Pulmonary artery endothelial cell (primary cell): ENCODE measurements around the gene DHCR24. TPM values are rescaled to one million over a fixed set of nuclear protein-coding genes. Genes with fewer than 3 reads are reported as not detected.
"Not testable (repeated sequence)": the region's sequence is repeated elsewhere in the genome, so short reads cannot be mapped to it uniquely, and the experiment has no call there.

Source experiments
- DNase-seq: peaks from one replicate; pipeline ENCODE4 v3.0.0-alpha.2; 2011; ENCODE audit warnings: low read depth, low spot score
- total RNA-seq: library from RNA; depleted of rRNA; stranded (reverse); fragments of >200 nt; gene quantifications from 2 replicates; pipeline ENCODE4 v1.2.3, GENCODE V29; 2014

The DHCR24 gene
- 126 and 212 TPM in 2 replicates for total RNA-seq

DNA sequence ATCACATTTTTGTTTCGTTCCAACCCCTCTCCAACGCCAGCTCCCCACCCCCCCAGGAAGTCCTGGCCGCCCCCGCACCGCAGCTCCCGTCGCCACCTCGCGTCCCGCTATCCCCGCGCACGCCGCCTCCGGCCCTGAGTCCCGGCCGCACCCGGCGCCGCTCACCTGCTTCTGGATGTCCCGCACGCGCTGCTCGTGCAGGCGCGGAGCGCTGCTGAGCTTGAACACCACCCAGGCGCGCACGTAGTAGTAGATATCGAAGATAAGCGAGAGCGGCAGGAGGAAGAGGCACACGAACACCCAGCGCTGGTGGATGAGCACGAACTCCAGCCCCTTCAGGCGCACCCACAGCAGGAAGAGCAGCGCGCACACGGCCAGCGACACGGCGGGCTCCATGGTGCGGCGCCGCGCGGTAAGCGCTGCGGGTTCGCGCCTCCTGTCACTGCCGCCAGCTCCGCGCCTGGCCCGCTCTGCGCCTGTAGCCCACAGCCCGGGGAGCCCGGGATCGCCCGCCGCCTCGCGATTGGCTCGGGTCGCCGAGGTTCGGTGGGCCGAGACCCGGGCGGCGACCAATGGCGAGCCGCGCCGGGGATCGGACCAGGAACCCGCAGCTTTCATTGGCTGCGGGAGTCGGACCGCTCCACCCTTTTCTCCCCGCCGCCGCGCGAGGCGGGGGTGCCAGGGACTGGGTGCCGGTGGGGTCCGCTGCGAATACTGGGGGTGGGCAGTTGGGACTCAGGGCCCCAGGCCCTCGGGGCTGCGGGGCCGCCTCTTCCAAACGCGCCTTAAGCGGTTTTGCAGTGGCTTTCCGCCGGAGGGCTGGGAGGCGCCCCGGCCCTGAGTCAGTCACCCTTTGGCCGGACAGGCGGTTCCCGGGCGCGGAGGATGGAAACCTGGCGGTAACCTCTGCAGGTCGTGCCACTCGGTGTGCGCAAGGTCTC is at the start of gene DHCR24:
Gene DHCR24, minus strand, starts transcription at position 472 of the 941 bp plus-strand sequence. Its CDS starts 76 bp downstream, at position 396.
- peak; percentile 51 for DNase-seq

DNA sequence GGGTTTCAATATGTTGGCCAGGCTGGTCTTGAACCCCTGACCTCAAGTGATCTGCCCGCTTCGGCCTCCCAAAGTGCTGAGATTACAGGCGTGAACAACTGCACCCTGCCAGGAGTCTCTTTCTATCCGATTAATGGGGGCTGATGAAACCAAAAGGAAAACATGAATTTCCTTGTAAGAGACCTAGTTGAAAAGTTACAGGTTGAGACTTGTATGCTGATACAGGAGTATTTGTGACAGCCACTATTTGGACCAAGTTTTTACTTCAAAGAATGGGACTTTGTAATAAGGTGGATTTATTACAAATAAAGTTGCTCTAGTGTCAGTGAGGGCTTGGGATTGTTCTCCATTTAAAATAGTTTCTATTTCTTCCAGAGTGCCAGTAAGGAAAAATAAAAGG is 49.8 kb upstream of the DHCR24 start:
- no peak for DNase-seq

DNA sequence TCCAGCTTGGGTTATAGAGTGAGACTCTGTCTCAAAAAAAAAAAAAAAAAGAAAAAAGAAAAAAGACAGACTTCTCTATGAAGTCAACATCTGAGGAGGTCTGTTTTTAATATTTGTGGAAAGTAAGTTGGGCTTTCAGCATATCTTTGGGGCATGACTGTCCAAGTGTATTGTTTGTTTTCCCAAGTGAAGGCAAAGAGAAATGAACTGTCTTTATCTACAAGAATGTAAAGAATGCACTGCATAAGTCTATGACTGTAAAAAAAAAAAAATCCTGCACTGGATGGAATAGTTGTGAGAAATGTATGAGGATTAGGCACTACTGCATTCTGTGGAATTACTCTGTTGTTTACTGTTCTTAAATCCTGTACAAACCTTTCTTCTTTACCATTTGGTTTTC is 47.9 kb upstream of the DHCR24 start:
- DNase-seq: peak; percentile 35

GRCh38 chr1:54934081-54934480 is 47.1 kb upstream of the DHCR24 start:
- not testable (repeated sequence) for DNase-seq

DNA sequence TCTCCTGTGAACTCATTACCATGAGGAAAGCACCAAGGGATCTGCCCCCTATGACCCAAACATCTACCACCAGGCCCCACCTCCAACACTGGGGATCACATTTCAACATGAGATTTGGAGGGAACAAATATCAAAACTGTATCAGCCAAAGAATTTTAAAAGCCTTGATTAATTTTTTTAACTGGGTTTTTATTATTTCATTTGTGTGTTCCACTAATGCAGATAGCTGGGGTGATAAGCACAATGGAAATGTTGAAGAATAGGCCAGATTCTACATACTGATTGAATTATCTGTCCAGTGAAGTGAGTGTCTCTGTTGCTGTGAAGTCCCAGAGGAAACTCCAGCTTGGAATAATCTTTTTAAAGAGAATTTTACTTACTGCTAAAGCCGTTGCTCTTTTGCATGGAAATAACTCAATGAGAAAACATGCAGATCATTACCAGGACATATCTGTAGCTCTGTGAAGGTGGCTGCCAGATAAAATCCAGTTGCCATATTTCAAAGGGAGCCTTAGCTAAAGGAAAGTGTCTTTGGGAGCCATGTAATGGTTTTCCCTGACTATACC is 44.4 kb upstream of the DHCR24 start:
- DNase-seq: no peak

DNA sequence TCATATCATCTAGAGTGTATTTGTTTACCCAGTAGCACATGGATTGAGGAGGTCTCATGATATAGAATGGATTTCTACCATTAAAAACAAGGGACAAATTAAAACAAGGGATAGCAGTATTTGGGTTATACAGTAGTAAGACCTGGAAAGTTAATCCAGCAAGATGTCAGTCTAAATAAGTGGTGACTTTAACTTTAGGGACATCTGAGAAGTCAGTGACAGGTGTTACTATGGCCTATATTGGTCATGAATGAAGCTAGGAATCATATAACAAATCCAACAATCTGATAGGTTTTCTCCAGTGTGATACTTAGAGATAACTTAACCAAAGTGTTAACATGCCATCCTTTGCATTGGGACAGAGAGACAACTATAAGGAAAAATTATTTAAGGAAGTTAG is 42.7 kb upstream of the DHCR24 start:
- DNase-seq: no peak

DNA sequence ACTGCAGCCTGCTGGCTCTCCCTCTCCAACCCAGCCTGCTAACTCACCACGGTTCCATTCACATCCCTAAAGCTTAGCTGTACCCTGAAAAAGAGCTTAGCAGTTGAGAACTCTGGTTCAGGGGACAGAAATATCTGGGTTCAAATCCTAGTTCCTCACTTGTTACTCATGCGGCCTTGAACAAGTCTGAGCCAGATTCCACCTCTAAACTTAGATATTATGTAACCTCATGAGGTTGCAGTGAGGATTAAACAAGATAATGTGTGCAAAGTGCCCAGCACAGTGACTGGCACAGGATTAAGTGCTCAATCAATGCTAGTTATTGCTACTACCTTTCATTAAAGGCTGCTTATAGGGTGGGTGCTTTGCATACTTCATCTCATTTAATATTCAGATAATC is 41.3 kb upstream of the DHCR24 start:
- DNase-seq: no peak

GRCh38 chr1:54927472-54928240 is 40.7 kb upstream of the DHCR24 start:
- DNase-seq: no peak

GRCh38 chr1:54926970-54927369 is 40.0 kb upstream of the DHCR24 start:
- no peak for DNase-seq

- no peak for DNase-seq
Observed at GRCh38 chr1:54922921-54923421, 36.0 kb upstream of the DHCR24 start.

GRCh38 chr1:54922040-54922761 is 35.2 kb upstream of the DHCR24 start:
- DNase-seq: no peak

- DNase-seq: no peak
Observed at GRCh38 chr1:54919367-54920359, 32.7 kb upstream of the DHCR24 start.

DNA sequence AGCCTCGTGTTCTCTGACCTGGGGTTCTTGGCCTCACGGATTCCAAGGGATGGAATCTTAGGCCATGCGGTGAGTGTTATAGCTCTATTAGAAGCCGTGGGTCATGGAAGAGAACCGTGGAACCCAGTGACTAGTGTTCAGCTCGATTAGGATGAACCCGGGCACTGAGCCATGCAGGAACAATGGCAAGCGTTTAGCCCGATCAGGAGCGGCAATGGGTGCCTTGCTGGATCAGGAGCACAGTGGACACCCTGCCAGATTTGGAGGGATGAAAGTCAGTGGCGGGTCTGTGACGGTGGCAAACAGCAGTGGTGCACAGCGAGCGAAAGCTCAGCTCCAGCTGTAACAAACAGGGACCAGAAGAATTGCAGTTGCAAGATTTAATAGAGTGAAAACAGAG is 24.1 kb upstream of the DHCR24 start:
- DNase-seq: not testable (repeated sequence)

GRCh38 chr1:54906586-54906985 is 19.6 kb upstream of the DHCR24 start:
- DNase-seq: no peak

- no peak for DNase-seq
Observed at GRCh38 chr1:54904476-54905048, 17.6 kb upstream of the DHCR24 start.

- no peak for DNase-seq
Observed at GRCh38 chr1:54894271-54894670, 7.3 kb upstream of the DHCR24 start.

GRCh38 chr1:54892586-54892985 is 5.6 kb upstream of the DHCR24 start:
- no peak for DNase-seq

DNA sequence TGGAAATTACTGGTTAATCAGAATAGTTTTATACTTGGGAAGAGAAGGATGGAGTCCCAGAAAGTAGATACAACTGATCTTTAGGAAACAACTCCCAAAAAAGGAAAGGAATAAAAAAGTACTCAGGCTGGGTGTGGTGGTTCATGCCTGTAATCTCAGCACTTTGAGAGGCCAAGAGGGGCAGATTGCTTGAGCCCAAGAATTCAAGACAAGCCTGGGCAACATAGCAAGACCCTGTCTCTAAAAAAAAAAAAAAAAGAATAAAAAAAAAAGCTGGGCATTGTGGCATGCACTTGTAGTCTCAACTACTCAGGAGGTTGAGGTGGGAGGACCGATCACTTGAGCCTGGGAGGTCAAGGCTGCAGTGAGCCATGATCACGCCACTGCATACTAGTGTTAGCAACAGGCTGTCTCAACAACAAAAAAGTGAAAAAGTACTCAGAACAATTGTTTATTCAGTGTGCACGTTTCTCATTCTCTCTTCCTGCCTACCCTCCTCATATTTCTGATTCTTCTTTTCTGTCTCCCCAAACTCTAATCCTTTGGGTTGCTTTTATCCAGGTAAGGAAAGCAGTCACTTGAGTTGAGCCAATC is 2.2 kb upstream of the DHCR24 start:
- no peak for DNase-seq

DNA sequence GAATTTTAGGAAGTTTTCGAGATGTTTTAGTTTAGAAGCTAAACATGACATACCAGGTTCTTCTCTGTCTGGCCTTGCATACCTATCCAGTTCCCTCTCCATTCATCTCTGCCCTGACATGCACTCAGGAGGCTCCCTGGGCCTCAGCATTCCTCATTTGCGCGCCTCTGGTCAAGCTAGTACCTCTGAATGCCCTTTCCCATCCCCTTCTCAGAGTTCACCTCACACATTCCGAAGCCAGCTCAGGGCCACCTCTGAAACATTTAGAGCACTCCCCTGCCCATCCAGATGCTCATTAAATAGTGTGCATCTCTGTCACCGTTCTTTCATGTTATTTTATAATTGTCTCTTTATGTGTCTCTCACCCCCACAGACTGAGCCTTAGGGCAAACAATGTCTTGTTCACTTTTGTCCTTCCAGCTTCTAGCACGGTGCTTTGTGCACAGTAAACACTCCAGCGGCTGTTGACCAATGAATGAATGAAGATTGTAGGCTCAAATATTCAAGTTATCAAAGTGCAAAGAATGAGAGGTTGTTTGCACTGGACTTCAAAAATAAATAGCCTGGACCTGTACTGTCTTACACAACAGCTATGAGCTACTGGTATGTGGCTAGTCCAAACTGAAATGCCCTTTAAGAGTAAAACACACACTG is 1.2 kb upstream of the DHCR24 start:
- DNase-seq: no peak
